ENCODE data around the gene HSCB. TPM values are rescaled to one million over a fixed set of nuclear protein-coding genes. Genes with fewer than 3 reads are reported as not detected.

The HSCB gene
- total RNA-seq, 1 experiment from 2014 or later = 21.2 TPM

DNA sequence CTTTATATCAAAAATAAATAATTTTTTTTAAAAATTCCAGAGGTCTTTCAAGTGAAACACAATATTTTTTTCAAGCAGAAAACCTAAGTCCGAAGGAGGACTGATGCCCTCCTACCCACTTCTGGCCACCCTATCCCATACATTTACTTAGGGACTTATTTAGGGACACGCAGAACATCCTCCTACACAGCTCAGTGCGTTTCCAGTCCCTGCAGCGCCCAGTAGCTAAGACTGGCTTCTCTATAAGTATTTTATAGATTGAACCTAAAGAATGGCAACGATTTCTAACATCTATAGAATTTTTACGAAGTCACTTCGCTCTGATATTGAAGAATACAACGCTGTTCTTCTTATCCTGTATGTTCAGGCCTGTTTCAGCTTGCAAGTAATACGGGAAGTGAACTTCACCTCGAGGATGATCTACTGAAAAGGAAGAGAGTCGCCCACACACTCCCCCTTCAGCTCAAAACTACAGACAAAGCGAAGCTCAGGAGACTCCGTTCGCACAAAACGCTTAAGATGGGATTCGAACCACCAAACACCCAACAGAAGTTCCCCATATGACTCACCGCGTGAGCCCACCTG lies 547 bp upstream of the HSCB start:
- Histone ChIP-seq H4K20me1 (ENCODE audit: control insufficient read depth, insufficient read depth, insufficient read length) (no peaks in the 10 kb centered on the region), H4K91ac (ENCODE audit: insufficient read length, low read depth, low read length) (no peak overlapping the region), H3K79me1 (ENCODE audit: insufficient read depth, low read depth, low read length, poor library complexity, severe bottlenecking) (no peaks in the 10 kb centered on the region), H3K4ac (ENCODE audit: low read depth, low read length) (no peak overlapping the region), H3K4me2 (ENCODE audit: insufficient read depth, insufficient read length, low read length) (peak overlapping the region; percentile 88), H3K56ac (ENCODE audit: insufficient read length, low read depth, low read length) (no peak overlapping the region), H3T11ph (ENCODE audit: low read length) (no peak overlapping the region), H2BK15ac (ENCODE audit: low read depth, low read length) (no peak overlapping the region), H2BK12ac (ENCODE audit: insufficient read length, low read depth, low read length) (no peak overlapping the region), H3K23ac (ENCODE audit: insufficient read length, low read depth, low read length) (no peak overlapping the region), H3K18ac (ENCODE audit: insufficient read length, low read depth, low read length) (peak overlapping the region; percentile 85), H3K27ac (ENCODE audit: insufficient read length, low read depth, low read length) (peak overlapping the region; percentile 68), H4K8ac (replicated peaks; ENCODE audit: insufficient read length, low read depth, low read length) (no peak overlapping the region), H3K9me3 (ENCODE audit: control insufficient read depth, low read depth, low read length) (no peaks in the 10 kb centered on the region), H3K14ac (ENCODE audit: insufficient read depth, low read length) (no peak overlapping the region; the same call in 1 of the 2 replicates), H2BK20ac (ENCODE audit: low read depth, low read length, poor library complexity, severe bottlenecking) (no peak overlapping the region), H4K5ac (ENCODE audit: insufficient read length, low read depth, low read length) (no peak overlapping the region), H3K9ac (ENCODE audit: extremely low read depth, insufficient read length, low read length) (peak overlapping the region; percentile 90), H2AK5ac (ENCODE audit: insufficient read length, low read length) (no peak overlapping the region), H2BK5ac (ENCODE audit: insufficient read length, low read length) (no peak overlapping the region), H2AFZ (ENCODE audit: low read length) (no peak overlapping the region), H3K27me3 (ENCODE audit: insufficient read depth, low read length) (no peaks in the 10 kb centered on the region), H3K23me2 (ENCODE audit: insufficient read length, low read depth, low read length, poor library complexity, severe bottlenecking) (peaks cover 12% of the 10 kb centered on the region), H3K4me1 (ENCODE audit: insufficient read depth, low read length) (peaks cover 6% of the 10 kb centered on the region; the same call in 1 of the 2 replicates), H2BK120ac (ENCODE audit: low read depth, low read length, poor library complexity, severe bottlenecking) (no peak overlapping the region), H3K79me2 (ENCODE audit: insufficient read depth, low read length) (peaks cover 11% of the 10 kb centered on the region; the same call in 1 of the 2 replicates)
- Mint-ChIP-seq H3K27me3 (ENCODE audit: low read depth) (no peaks in the 10 kb centered on the region), H3K4me1 (peaks cover 32 to 40% of the 10 kb centered on the region in 2 experiments), H3K36me3 (ENCODE audit: insufficient read depth in 1 of 3, low read depth in 3 of 3) (peaks cover 29 to 35% (median 34%) of the 10 kb centered on the region in 3 experiments; a peak in 6 of 7 replicates), H3K4me3 (peak overlapping the region; percentile 79 to 91), H3K9me3 (no peaks in the 10 kb centered on the region), H3K27ac (peak overlapping the region; percentile 71 to 97 (median 75); a peak in 4 of 7 replicates)
- TF ChIP-seq, protein P1, sequence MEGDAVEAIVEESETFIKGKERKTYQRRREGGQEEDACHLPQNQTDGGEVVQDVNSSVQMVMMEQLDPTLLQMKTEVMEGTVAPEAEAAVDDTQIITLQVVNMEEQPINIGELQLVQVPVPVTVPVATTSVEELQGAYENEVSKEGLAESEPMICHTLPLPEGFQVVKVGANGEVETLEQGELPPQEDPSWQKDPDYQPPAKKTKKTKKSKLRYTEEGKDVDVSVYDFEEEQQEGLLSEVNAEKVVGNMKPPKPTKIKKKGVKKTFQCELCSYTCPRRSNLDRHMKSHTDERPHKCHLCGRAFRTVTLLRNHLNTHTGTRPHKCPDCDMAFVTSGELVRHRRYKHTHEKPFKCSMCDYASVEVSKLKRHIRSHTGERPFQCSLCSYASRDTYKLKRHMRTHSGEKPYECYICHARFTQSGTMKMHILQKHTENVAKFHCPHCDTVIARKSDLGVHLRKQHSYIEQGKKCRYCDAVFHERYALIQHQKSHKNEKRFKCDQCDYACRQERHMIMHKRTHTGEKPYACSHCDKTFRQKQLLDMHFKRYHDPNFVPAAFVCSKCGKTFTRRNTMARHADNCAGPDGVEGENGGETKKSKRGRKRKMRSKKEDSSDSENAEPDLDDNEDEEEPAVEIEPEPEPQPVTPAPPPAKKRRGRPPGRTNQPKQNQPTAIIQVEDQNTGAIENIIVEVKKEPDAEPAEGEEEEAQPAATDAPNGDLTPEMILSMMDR (conservative IDR thresholded peaks at IDR 0.05) = no peak; the same call in 2 of the 3 replicates
- WGBS (ENCODE audit: extremely low coverage, insufficient read length, low lambda C conversion rate) = no CpG with 5 or more reads among the region's 18 CpGs
- DNase-seq = no peak
